Measurements from ENCODE around the gene RELB.

RELB gene

DNA sequence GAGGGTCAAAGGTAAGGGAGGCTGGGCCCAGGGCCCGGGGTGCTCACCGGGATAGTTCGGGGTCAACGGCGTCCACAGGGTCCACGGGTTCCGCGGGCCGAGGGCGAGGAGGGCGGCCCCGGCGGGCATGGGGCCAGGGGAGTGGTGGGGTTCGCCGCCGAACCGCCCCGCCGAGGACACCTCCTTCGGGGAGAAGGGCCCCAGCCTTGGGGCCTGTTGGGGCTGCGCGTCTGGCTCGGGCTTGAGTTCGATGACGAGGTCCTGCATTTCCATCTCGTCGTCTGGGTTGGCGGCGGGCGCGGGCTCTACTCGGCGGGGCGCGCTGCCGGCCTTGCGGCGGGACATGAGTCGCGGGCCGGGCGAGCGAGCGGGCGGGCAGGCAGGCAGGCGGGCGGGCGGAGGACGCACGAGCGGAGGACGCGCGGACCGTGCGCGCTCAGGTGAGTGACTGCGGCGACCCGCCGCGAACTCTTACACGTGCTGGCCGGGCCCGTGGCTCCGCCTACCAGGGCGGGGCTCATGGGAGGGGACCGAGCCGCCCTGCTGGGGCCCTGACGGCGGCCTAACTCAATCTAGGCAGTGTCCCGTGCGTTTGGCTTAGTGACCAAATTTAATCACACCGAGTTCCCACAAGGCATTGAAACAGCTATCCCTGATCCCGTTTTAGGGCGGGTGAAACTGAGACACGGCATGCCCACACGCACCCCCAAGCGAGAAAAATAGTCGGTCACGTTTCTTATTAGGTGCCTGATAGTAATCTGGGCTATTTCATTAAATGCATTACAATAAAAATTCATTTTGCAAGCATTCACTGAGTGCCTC, 75.0 kb downstream of the RELB start, which contains the start of gene ZNF296:
TSS of gene ZNF296 (minus strand) at position 450 of the 822 bp plus-strand sequence. CDS start at position 345, 105 bp downstream.
- Mint-ChIP-seq H3K4me1 (peaks cover 38% of the 10 kb centered on the region), H3K27ac (no peak within 1 kb of the TSS), H3K4me3 (peak within 1 kb of the TSS; percentile 68), H3K27me3 (ENCODE audit: low read depth, poor library complexity) (peaks cover 40% of the 10 kb centered on the region), H3K9me3 (no peaks in the 10 kb centered on the region), H3K36me3 (ENCODE audit: low read depth) (peaks cover 4% of the 10 kb centered on the region)
- TF ChIP-seq, protein P1, sequence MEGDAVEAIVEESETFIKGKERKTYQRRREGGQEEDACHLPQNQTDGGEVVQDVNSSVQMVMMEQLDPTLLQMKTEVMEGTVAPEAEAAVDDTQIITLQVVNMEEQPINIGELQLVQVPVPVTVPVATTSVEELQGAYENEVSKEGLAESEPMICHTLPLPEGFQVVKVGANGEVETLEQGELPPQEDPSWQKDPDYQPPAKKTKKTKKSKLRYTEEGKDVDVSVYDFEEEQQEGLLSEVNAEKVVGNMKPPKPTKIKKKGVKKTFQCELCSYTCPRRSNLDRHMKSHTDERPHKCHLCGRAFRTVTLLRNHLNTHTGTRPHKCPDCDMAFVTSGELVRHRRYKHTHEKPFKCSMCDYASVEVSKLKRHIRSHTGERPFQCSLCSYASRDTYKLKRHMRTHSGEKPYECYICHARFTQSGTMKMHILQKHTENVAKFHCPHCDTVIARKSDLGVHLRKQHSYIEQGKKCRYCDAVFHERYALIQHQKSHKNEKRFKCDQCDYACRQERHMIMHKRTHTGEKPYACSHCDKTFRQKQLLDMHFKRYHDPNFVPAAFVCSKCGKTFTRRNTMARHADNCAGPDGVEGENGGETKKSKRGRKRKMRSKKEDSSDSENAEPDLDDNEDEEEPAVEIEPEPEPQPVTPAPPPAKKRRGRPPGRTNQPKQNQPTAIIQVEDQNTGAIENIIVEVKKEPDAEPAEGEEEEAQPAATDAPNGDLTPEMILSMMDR (IDR thresholded peaks at IDR 0.05): no peak
- DNase-seq: peak; percentile 77

DNA sequence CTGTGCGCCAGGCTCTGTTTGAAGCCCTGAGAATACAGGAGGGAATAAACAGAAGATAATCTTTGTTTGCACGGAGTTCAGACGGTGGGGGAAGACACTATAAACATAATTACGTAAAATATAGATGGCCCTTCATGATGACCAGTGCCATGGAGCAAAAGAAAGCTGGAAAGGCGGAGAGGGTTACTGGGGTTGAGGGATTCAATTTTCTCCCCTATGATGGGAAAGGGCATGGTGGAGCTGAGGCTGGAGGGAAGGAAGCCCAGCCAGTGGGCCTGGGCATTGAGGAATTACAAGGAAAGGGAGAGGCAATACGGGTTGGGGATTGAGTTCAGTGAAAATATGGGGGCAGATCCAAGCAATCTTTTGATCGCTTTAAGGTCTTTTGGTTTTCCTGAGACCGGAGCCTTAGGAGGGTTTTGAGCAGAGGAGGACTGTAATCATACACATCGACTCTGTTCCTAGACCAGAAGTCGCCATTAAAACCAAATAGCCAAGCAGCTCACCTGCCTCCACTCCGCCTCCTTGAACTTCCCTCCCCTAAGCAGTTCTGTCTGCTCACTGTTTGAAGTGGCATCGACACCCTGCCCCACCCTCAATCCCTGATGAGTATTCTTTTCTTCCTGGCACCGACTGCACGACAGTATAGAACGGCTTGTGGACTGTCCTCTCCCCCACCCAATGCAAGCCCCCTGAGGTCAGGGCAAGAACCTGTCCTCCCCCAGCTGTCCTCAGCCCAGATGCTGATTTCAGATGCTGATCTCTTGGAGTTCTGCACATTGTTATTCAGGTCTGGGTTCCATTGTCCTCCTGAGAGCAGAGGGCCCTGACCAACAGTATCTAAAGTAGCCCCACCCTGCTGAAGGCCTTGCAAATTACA, 75.8 kb downstream of the RELB start:
- Mint-ChIP-seq H3K4me3 (peak overlapping the region; percentile 68), H3K27me3 (ENCODE audit: low read depth, poor library complexity) (peaks cover 40% of the 10 kb centered on the region), H3K36me3 (ENCODE audit: low read depth) (peaks cover 13% of the 10 kb centered on the region), H3K4me1 (peaks cover 46% of the 10 kb centered on the region), H3K27ac (no peak overlapping the region), H3K9me3 (no peaks in the 10 kb centered on the region)
- TF ChIP-seq, protein P1 (IDR thresholded peaks at IDR 0.05): no peak
- DNase-seq: no peak

DNA sequence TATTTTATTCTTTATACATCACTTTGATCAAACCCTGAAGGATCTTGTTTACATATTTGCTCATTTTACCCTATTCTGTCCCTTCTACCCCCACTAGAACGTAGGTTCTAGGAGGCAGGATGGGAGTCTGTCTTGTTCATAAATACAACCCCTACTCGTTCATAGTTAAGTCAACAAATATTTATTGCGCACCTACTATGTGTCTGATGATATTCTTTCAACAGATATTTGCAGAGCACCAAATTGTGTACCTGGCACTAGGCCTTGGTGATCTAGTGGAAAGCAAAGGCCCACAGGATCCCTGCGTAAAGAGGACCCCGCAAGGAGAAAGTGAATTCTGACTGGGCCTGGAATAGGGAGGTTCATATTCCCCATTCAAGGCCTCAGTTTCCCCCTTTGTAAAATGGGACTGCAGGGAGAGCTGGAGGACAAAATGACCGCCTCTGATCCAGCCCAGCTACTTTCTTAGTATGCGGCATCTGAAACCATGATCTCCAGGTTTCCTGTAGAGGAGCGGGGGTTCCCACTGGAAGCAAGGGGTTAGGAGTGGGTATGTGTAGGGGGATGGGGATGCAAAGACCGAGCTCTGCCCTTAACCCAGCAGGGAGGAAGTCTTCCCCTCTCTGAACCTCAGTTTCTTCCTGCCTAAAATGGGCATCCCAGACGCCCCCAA, 77.3 kb downstream of the RELB start:
- H3K9me3 Mint-ChIP-seq: no peaks in the 10 kb centered on the region
- peaks cover 40% of the 10 kb centered on the region for H3K27me3 Mint-ChIP-seq (ENCODE audit: low read depth, poor library complexity)
- peak overlapping the region; percentile 100 for H3K4me3 Mint-ChIP-seq
- no peak overlapping the region for H3K27ac Mint-ChIP-seq
- H3K36me3 Mint-ChIP-seq (ENCODE audit: low read depth): peaks cover 22% of the 10 kb centered on the region
- TF ChIP-seq, protein P1 (IDR thresholded peaks at IDR 0.05): no peak
- no peak for DNase-seq
- peaks cover 49% of the 10 kb centered on the region for H3K4me1 Mint-ChIP-seq

DNA sequence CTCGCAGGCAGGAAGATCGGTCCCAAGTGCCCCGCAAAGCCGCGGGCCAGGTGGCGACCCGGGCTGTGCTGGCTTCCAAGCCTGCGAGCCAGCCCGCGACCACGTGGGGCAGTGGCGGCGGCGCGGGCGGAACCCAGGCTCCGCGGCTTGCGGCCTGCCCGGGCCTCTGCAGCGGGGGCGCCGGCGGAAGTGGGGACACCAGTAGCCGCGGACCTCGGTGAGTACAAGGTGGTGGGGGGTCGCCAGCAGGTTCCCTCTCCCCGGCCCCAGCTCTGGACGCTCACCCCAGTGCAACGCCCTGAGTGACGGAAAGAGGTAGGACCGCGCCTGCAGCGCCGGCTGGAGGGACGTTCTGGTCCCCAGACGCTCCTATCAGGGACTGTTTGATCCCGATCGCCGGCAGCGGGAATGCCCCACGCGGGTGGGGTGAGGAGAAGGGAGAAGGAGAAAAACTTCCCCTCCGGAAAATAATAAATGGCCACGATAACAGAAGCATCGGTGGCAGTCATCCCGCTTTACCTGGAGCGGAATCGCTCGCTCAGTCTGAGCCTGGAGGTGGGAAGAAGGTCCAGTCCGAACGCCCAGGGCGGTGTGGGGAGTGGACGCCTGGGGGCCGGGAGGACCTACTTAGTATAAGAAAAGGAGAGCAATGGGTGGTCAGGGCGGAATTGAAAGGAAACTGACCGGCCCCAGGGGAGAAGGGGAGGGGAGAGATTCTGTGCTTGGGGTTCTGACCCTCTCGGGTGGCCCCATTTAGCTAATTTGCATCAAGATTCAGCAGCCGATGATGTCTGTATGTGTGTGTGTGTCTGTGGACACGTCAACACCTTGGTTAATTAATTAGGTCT, 78.0 kb downstream of the RELB start, which contains the start of gene GEMIN7:
TSS of gene GEMIN7 (plus strand) at position 198 of the 848 bp plus-strand sequence. CDS start 10,855 bp downstream, outside the sequence.
- DNase-seq: peak; percentile 84
- H3K27ac Mint-ChIP-seq: peak within 1 kb of the TSS; percentile 81
- peaks cover 39% of the 10 kb centered on the region for H3K27me3 Mint-ChIP-seq (ENCODE audit: low read depth, poor library complexity)
- H3K36me3 Mint-ChIP-seq (ENCODE audit: low read depth): peaks cover 22% of the 10 kb centered on the region
- H3K9me3 Mint-ChIP-seq: no peaks in the 10 kb centered on the region
- H3K4me3 Mint-ChIP-seq: peak within 1 kb of the TSS; percentile 100
- peaks cover 49% of the 10 kb centered on the region for H3K4me1 Mint-ChIP-seq
- TF ChIP-seq, protein P1 (IDR thresholded peaks at IDR 0.05): peak; percentile 14

DNA sequence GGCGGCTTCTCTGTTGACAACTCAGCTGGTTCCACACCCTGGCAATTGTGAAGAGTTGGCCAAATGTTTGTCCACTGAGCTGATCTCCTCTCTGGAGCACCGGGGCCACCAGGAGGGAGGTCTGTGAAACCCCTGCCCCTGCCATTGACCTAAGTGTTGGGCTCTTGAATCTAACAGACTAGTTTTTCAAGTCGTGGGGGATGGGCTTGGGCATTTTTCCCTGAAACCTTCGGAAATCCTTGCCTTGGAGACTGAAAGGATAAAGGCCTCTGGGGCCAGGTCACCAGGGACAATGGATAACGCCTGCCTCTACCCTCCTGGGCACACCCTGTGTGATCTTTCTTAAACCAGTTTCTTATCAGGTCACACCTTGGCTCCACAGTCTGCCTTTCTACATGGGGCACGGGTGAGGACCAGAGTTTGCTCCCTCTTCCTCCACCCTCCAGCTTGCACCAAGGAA, 78.7 kb downstream of the RELB start:
- DNase-seq: no peak
- Mint-ChIP-seq H3K4me1 (peaks cover 44% of the 10 kb centered on the region), H3K9me3 (no peaks in the 10 kb centered on the region), H3K4me3 (peak overlapping the region; percentile 100), H3K36me3 (ENCODE audit: low read depth) (peaks cover 22% of the 10 kb centered on the region), H3K27me3 (ENCODE audit: low read depth, poor library complexity) (peaks cover 32% of the 10 kb centered on the region), H3K27ac (peak overlapping the region; percentile 81)
- TF ChIP-seq, protein P1 (IDR thresholded peaks at IDR 0.05): no peak

Measured in nephron progenitor cell (in vitro differentiated cells).